Nephron progenitor cell (in vitro differentiated cells): ENCODE data around the gene LAMB1.

Source experiments
- DNase-seq: peaks from one replicate; pipeline ENCODE4 v3.0.0; 2021
- H3K27ac Mint-ChIP-seq: 2 replicates; pipeline ENCODE4 v1.8.0; 2021; ENCODE audit warnings: mild to moderate bottlenecking, moderate library complexity, mixed read lengths
- H3K27me3 Mint-ChIP-seq: 2 replicates; pipeline ENCODE4 v1.8.0; 2021; ENCODE audit warnings: mild to moderate bottlenecking, low read depth, mixed read lengths; ENCODE audit not compliant: poor library complexity
- H3K36me3 Mint-ChIP-seq: 2 replicates; pipeline ENCODE4 v1.8.0; 2021; ENCODE audit warnings: low read depth, mixed read lengths
- H3K4me1 Mint-ChIP-seq: 2 replicates; pipeline ENCODE4 v1.8.0; 2021; ENCODE audit warnings: mixed read lengths
- H3K4me3 Mint-ChIP-seq: 2 replicates; pipeline ENCODE4 v1.8.0; 2021; ENCODE audit warnings: mild to moderate bottlenecking, moderate library complexity, mixed read lengths
- H3K9me3 Mint-ChIP-seq: 2 replicates; pipeline ENCODE4 v1.8.0; 2021; ENCODE audit warnings: mild to moderate bottlenecking, moderate library complexity, mixed read lengths
- TF ChIP-seq, protein P1 (sequence below): fragments of 200-600 bp; sonication (generic); IDR thresholded peaks from 2 replicates; pipeline ENCODE4 v1.5.0; 2021; ENCODE audit warnings: antibody characterized with exemption

Gene LAMB1

DNA sequence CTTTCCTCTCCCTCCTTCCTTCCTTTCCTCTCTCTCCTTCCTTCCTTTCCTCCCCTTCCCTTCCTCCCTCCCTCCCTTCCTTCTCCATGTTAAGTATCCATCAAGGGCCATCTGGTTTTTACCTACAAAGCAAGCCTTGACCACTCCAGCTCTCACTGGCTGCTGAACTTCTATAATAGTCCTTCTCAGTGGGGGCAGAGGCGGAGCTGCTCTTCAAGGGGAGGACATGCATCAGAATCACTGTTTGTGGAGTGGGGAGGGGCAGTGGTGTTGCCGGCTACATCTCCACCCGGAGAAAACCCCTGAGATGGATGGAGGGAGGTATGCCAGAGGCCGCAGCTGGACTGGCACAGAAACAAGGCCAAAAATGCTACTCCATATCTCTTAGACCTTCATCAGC is 25.9 kb downstream of the LAMB1 start:
- Mint-ChIP-seq H3K9me3 (no peaks in the 10 kb centered on the region), H3K36me3 (peaks cover 69% of the 10 kb centered on the region), H3K4me3 (no peak overlapping the region), H3K27me3 (no peaks in the 10 kb centered on the region), H3K4me1 (no peaks in the 10 kb centered on the region), H3K27ac (no peak overlapping the region)
- TF ChIP-seq, protein P1, sequence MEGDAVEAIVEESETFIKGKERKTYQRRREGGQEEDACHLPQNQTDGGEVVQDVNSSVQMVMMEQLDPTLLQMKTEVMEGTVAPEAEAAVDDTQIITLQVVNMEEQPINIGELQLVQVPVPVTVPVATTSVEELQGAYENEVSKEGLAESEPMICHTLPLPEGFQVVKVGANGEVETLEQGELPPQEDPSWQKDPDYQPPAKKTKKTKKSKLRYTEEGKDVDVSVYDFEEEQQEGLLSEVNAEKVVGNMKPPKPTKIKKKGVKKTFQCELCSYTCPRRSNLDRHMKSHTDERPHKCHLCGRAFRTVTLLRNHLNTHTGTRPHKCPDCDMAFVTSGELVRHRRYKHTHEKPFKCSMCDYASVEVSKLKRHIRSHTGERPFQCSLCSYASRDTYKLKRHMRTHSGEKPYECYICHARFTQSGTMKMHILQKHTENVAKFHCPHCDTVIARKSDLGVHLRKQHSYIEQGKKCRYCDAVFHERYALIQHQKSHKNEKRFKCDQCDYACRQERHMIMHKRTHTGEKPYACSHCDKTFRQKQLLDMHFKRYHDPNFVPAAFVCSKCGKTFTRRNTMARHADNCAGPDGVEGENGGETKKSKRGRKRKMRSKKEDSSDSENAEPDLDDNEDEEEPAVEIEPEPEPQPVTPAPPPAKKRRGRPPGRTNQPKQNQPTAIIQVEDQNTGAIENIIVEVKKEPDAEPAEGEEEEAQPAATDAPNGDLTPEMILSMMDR, result no peak
- DNase-seq, result no peak

DNA sequence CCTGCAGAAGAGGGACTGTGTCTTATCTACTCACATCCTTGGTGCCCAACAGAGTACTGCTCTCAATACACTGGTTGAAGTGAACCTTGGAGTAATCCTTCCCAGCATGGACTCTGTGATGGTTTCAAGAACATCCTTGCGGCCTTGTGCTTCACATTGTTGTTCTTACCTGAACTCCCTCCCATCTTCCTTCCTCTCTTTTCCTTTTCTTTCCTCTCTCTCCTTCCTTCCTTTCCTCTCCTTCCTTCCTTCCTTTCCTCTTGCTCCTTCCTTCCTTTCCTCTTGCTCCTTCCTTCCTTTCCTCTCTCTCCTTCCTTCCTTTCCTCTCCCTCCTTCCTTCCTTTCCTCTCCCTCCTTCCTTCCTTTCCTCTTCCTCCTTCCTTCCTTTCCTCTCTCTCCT is 26.3 kb downstream of the LAMB1 start:
- Mint-ChIP-seq H3K27ac (peak overlapping the region; percentile 62), H3K36me3 (peaks cover 69% of the 10 kb centered on the region), H3K4me1 (peaks cover 1% of the 10 kb centered on the region), H3K4me3 (no peak overlapping the region), H3K27me3 (no peaks in the 10 kb centered on the region), H3K9me3 (no peaks in the 10 kb centered on the region)
- TF ChIP-seq, protein P1, result no peak
- DNase-seq, result no peak

DNA sequence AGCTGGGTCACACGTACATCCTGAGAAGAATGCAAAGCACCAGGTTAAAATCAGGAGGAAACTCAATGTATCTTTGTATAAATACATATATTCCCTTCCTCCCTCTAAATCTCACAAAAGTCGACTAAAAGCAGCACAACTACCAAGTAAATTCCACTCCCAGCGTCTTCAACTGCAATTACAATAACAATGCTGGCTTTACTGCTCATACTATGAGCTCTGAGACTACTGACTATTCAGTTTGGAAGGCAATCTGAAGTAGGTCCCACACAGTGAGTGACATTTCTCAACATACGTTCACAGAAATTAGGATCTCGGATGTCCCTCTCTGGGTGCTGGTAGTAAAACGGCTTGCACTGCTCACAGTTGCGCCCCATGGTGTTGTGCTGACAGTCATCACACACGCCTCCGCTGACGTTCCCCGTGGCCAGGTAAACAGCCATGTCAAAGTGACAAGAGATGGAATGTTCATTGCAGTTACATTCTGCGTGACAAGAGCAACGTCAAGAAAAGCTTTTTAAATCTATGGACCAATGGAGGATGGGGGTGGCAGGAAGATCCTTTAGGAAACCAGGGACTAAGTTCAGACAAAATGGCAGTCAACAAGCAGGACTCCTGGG is 27.5 kb downstream of the LAMB1 start:
- Mint-ChIP-seq H3K27ac (peak overlapping the region; percentile 68), H3K36me3 (peaks cover 72% of the 10 kb centered on the region), H3K4me3 (no peak overlapping the region), H3K9me3 (no peaks in the 10 kb centered on the region), H3K27me3 (no peaks in the 10 kb centered on the region), H3K4me1 (peaks cover 6% of the 10 kb centered on the region)
- TF ChIP-seq, protein P1, result no peak
- no peak for DNase-seq

DNA sequence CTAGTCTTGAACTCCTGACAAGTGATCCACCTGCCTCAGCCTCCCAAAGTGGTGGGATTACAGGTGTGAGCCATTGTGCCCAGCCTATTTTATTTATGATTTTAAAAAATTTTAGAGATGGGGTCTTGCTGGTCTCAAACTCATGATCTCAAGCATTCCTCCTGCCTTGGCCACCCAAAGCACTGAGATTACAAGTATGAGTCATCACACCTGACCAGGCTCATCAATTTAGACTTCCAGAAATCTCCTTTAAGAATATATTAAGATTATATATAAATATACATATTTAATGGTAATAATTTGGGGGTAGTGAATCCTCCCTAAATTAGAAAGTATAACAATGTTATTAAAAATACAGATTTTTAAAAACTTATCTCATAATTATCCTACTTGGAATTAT is 29.1 kb downstream of the LAMB1 start:
- Mint-ChIP-seq H3K36me3 (peaks cover 77% of the 10 kb centered on the region), H3K27me3 (no peaks in the 10 kb centered on the region), H3K27ac (no peak overlapping the region), H3K4me1 (peaks cover 6% of the 10 kb centered on the region), H3K4me3 (no peak overlapping the region), H3K9me3 (no peaks in the 10 kb centered on the region)
- no peak for DNase-seq
- TF ChIP-seq, protein P1, result no peak

DNA sequence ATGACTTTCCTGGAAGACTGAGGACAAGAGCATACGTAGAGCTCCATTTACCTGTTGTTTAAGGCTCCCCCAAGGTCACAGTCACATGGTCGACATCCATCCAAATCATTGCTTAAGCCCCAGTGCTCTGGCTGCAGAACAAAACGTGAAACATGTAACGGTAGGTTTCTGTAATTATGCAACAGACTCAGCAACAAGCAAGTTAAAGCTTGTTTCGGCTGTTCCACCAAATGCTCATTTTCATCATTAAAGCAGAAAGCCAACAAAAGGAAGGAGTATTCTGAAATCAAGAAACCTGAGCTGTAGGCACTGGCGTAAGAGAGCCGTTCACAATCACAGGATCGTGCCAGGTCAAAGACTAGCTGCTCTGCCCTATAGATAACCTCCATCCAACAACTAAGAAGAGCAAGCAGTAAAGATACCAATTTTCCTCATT is 30.0 kb downstream of the LAMB1 start:
- no peak overlapping the region for H3K27ac Mint-ChIP-seq
- H3K4me3 Mint-ChIP-seq, result no peak overlapping the region
- H3K4me1 Mint-ChIP-seq, result peaks cover 6% of the 10 kb centered on the region
- H3K9me3 Mint-ChIP-seq, result no peaks in the 10 kb centered on the region
- H3K36me3 Mint-ChIP-seq, result peaks cover 74% of the 10 kb centered on the region
- DNase-seq, result no peak
- TF ChIP-seq, protein P1, result no peak
- no peaks in the 10 kb centered on the region for H3K27me3 Mint-ChIP-seq

DNA sequence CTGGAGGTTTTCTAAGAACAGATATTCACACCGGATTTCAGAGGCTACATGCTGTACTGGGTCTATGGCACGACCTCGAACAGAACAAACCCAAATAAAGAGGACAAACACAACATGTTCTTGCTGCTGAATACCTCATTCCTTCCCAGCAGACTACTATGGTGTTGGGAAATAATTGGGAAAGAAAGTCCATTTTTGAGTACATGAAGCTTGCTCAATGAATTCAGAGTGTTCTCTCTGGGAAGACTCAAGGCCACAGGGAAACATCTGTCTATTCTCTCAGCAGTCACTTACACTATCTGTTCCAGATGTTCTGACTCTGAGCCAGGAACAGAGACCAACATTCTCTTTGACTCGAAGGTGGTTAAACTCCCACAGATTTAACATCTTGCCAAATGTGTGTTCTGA is 30.9 kb downstream of the LAMB1 start:
- no peak overlapping the region for H3K4me3 Mint-ChIP-seq
- TF ChIP-seq, protein P1, result no peak
- H3K27me3 Mint-ChIP-seq, result no peaks in the 10 kb centered on the region
- no peak for DNase-seq
- H3K9me3 Mint-ChIP-seq, result no peaks in the 10 kb centered on the region
- peaks cover 6% of the 10 kb centered on the region for H3K4me1 Mint-ChIP-seq
- peak overlapping the region; percentile 88 for H3K27ac Mint-ChIP-seq
- H3K36me3 Mint-ChIP-seq, result peaks cover 65% of the 10 kb centered on the region
